WTC11 (cell line): ENCODE measurements around the gene GDPD2. TPM values are rescaled to one million over a fixed set of nuclear protein-coding genes. Genes with fewer than 3 reads are reported as not detected.

Experiments
- ATAC-seq: fragments of 200-7000 bp; cut with Tn5 transposase; 2 replicates; pipeline ENCODE4 v1.10.0; 2021; ENCODE audit warnings: mild to moderate bottlenecking, moderate library complexity
- CTCF ChIA-PET: fragments of 300-600 bp; sonication (Branson Sonifier 250); formaldehyde crosslinking; loops from one replicate; lab custom pipeline; 2021; ENCODE audit warnings: antibody characterized with exemption; lab: Charles Lee
- POLR2A ChIA-PET: fragments of 350-600 bp; sonication (Branson Sonifier 250); formaldehyde crosslinking; loops from one replicate; lab custom pipeline; 2021; ENCODE audit warnings: antibody characterized with exemption; lab: Charles Lee
- DNase-seq: peaks from one replicate; pipeline ENCODE4 v3.0.0; 2021; ENCODE audit warnings: low spot score
- H3K27ac Mint-ChIP-seq: 2 replicates; pipeline ENCODE4 v1.8.0; 2021; ENCODE audit warnings: mixed read lengths
- H3K27me3 Mint-ChIP-seq: 2 replicates; pipeline ENCODE4 v1.8.0; 2021; ENCODE audit warnings: low read depth, mild to moderate bottlenecking, moderate library complexity, mixed read lengths
- H3K36me3 Mint-ChIP-seq: 2 replicates; pipeline ENCODE4 v1.8.0; 2021; ENCODE audit warnings: mixed read lengths
- H3K4me1 Mint-ChIP-seq: 2 replicates; pipeline ENCODE4 v1.8.0; 2022; ENCODE audit warnings: mixed read lengths
- H3K4me3 Mint-ChIP-seq: 2 replicates; pipeline ENCODE4 v1.8.0; 2021; ENCODE audit warnings: mild to moderate bottlenecking, moderate library complexity, mixed read lengths
- H3K9me3 Mint-ChIP-seq: 2 replicates; pipeline ENCODE4 v1.8.0; 2021; ENCODE audit warnings: mixed read lengths
- AFF4 ChIP-seq: sonication (generic); formaldehyde crosslinking; IDR thresholded peaks from 2 replicates; pipeline ENCODE4 v1.8.1; 2023; ENCODE audit warnings: mild to moderate bottlenecking, missing genetic modification reagents, borderline replicate concordance
- ARID4B ChIP-seq: sonication (generic); formaldehyde crosslinking; IDR thresholded peaks from 2 replicates; pipeline ENCODE4 v1.8.0; 2023; ENCODE audit warnings: missing genetic modification reagents, mild to moderate bottlenecking, borderline replicate concordance
- ESRRA ChIP-seq: sonication (generic); formaldehyde crosslinking; IDR thresholded peaks from 2 replicates; pipeline ENCODE4 v1.8.1; 2022; ENCODE audit warnings: mild to moderate bottlenecking, missing genetic modification reagents, borderline replicate concordance
- FOXJ3 ChIP-seq: sonication (generic); formaldehyde crosslinking; IDR thresholded peaks from 2 replicates; pipeline ENCODE4 v1.9.0; 2021; ENCODE audit warnings: missing genetic modification reagents, mild to moderate bottlenecking, borderline replicate concordance
- FOXK1 ChIP-seq: sonication (generic); formaldehyde crosslinking; IDR thresholded peaks from 2 replicates; pipeline ENCODE4 v1.8.0; 2022; ENCODE audit warnings: mild to moderate bottlenecking, moderate library complexity, missing genetic modification reagents
- JAZF1 ChIP-seq: fragments of 250-450 bp; sonication (Bioruptor Pico); IDR thresholded peaks from 2 replicates; pipeline ENCODE4 v1.9.0; 2021; ENCODE audit warnings: moderate library complexity, mild to moderate bottlenecking, inconsistent platforms
- KAT7 ChIP-seq: sonication (generic); formaldehyde crosslinking; IDR thresholded peaks from 2 replicates; pipeline ENCODE4 v1.8.1; 2023; ENCODE audit warnings: missing genetic modification reagents, mild to moderate bottlenecking, borderline replicate concordance
- MLX ChIP-seq: sonication (generic); formaldehyde crosslinking; IDR thresholded peaks from 2 replicates; pipeline ENCODE4 v1.8.1; 2023; ENCODE audit warnings: mild to moderate bottlenecking, missing genetic modification reagents, moderate library complexity
- NFE2L1 ChIP-seq: sonication (generic); formaldehyde crosslinking; IDR thresholded peaks from 2 replicates; pipeline ENCODE4 v1.8.1; 2023; ENCODE audit warnings: missing genetic modification reagents
- RELA ChIP-seq: sonication (generic); formaldehyde crosslinking; IDR thresholded peaks from 2 replicates; pipeline ENCODE4 v1.8.1; 2022; ENCODE audit warnings: missing genetic modification reagents, mild to moderate bottlenecking, borderline replicate concordance
- RORB ChIP-seq: fragments of 250-450 bp; sonication (Bioruptor Pico); IDR thresholded peaks from 2 replicates; pipeline ENCODE4 v1.9.0; 2021; ENCODE audit warnings: mild to moderate bottlenecking
- ZBTB43 ChIP-seq: sonication (generic); formaldehyde crosslinking; IDR thresholded peaks from 2 replicates; pipeline ENCODE4 v1.8.1; 2023; ENCODE audit warnings: mild to moderate bottlenecking, missing genetic modification reagents
- ZNF219 ChIP-seq: sonication (generic); formaldehyde crosslinking; IDR thresholded peaks from 2 replicates; pipeline ENCODE4 v1.8.0; 2023; ENCODE audit warnings: missing genetic modification reagents, mild to moderate bottlenecking, borderline replicate concordance
- ZNF232 ChIP-seq: sonication (generic); formaldehyde crosslinking; IDR thresholded peaks from 2 replicates; pipeline ENCODE4 v1.8.0; 2022; ENCODE audit warnings: mild to moderate bottlenecking, missing genetic modification reagents
- ZNF532 ChIP-seq: fragments of 250-450 bp; sonication (Bioruptor Pico); IDR thresholded peaks from 2 replicates; pipeline ENCODE4 v1.9.0; 2021; ENCODE audit warnings: mild to moderate bottlenecking, borderline replicate concordance
- ZNF671 ChIP-seq: fragments of 250-450 bp; sonication (Bioruptor Pico); IDR thresholded peaks from 2 replicates; pipeline ENCODE4 v1.8.0; 2021; ENCODE audit warnings: mild to moderate bottlenecking
- total RNA-seq: library from RNA; stranded (reverse); gene quantifications from 3 replicates; pipeline ENCODE4 v1.2.3, GENCODE V29; 2021

GDPD2 gene
- total RNA-seq, 1 experiment from 2014 or later: 7.0 TPM

GRCh38 chrX:70437011-70437410, 13.9 kb downstream of the GDPD2 start (continued):
- TF ChIP-seq ARID4B (CRISPR knock-in tag) (no peak), ZNF232 (CRISPR knock-in tag) (no peak), NFE2L1 (CRISPR knock-in tag) (no peak), MLX (CRISPR knock-in tag) (no peak)

GRCh38 chrX:70437921-70438665, 15.0 kb downstream of the GDPD2 start:
- ChIA-PET CTCF (no interaction called here), POLR2A (no interaction called here)
- no peak for ATAC-seq
- Mint-ChIP-seq H3K36me3 (no peaks in the 10 kb centered on the region), H3K27ac (no peak overlapping the region), H3K9me3 (no peaks in the 10 kb centered on the region), H3K4me1 (peaks cover 14% of the 10 kb centered on the region), H3K4me3 (no peak overlapping the region)
- TF ChIP-seq ZNF219 (CRISPR knock-in tag) (no peak), ZBTB43 (CRISPR knock-in tag) (no peak), FOXJ3 (no peak), ZNF532 (no peak), FOXK1 (CRISPR knock-in tag) (no peak), RORB (CRISPR knock-in tag) (no peak), KAT7 (CRISPR knock-in tag) (no peak), JAZF1 (no peak), ESRRA (CRISPR knock-in tag) (no peak), ZNF671 (CRISPR knock-in tag) (no peak), AFF4 (CRISPR knock-in tag) (no peak), RELA (no peak)
- TF ChIP-seq, all 79 proteins: peak for 0
- no peak for DNase-seq
- peaks cover 21% of the 10 kb centered on the region for H3K27me3 Mint-ChIP-seq
